KMS-11 (cell line): Measurements from ENCODE around the gene TENM3.

ENCODE experiments used
- H2AFZ ChIP-seq: fragments of 200-600 bp; sonication (generic); 2 replicates; pipeline ENCODE4 v1.6.1; 2016; ENCODE audit warnings: antibody characterized with exemption, mixed run types, low read depth
- H3K27ac ChIP-seq: fragments of 200-600 bp; sonication (generic); 2 replicates; pipeline ENCODE4 v1.6.1; 2016; ENCODE audit warnings: mild to moderate bottlenecking, mixed run types
- H3K27me3 ChIP-seq: fragments of 200-600 bp; sonication (generic); 2 replicates; pipeline ENCODE4 v1.6.1; 2017; ENCODE audit warnings: mild to moderate bottlenecking, low read depth, mixed run types, moderate library complexity; ENCODE audit not compliant: insufficient read depth
- H3K36me3 ChIP-seq: fragments of 200-600 bp; sonication (generic); 2 replicates; pipeline ENCODE4 v1.6.1; 2017; ENCODE audit warnings: mild to moderate bottlenecking, mixed run types; ENCODE audit not compliant: insufficient read depth
- H3K4me1 ChIP-seq: fragments of 200-600 bp; sonication (generic); 2 replicates; pipeline ENCODE4 v1.6.1; 2016; ENCODE audit warnings: mild to moderate bottlenecking, low read depth, mixed run types; ENCODE audit not compliant: poor library complexity, severe bottlenecking
- H3K4me2 ChIP-seq: fragments of 200-600 bp; sonication (generic); 2 replicates; pipeline ENCODE4 v1.7.0; 2016; ENCODE audit warnings: mild to moderate bottlenecking, mixed run types
- H3K4me3 ChIP-seq: fragments of 200-600 bp; sonication (generic); IDR thresholded peaks from 2 replicates; pipeline ENCODE4 v1.6.1; 2017; ENCODE audit warnings: low read depth, low read length, mixed read lengths; ENCODE audit not compliant: insufficient read depth
- H3K79me2 ChIP-seq: fragments of 200-600 bp; sonication (generic); 2 replicates; pipeline ENCODE4 v1.6.1; 2016; ENCODE audit warnings: low read depth, mixed run types; ENCODE audit not compliant: insufficient read depth
- H3K9ac ChIP-seq: fragments of 200-600 bp; sonication (generic); 2 replicates; pipeline ENCODE4 v1.6.1; 2016; ENCODE audit warnings: mild to moderate bottlenecking, mixed run types
- H4K20me1 ChIP-seq: fragments of 200-600 bp; sonication (generic); 2 replicates; pipeline ENCODE4 v1.6.1; 2016; ENCODE audit warnings: mild to moderate bottlenecking, mixed run types; ENCODE audit not compliant: insufficient read depth
- CTCF ChIP-seq: fragments of 200-600 bp; sonication (generic); conservative IDR thresholded peaks from 2 replicates; pipeline ENCODE4 v1.6.1; 2017; ENCODE audit warnings: low read depth, mild to moderate bottlenecking, antibody characterized with exemption, low read length, moderate library complexity, mixed read lengths

Gene TENM3

GRCh38 chr4:182699201-182699600 is 456.0 kb downstream of the TENM3 start:
- Histone ChIP-seq H3K4me3 (no peak overlapping the region), H3K79me2 (no peaks in the 10 kb centered on the region), H3K36me3 (no peaks in the 10 kb centered on the region), H3K27ac (no peak overlapping the region), H3K4me2 (no peak overlapping the region), H3K9ac (no peak overlapping the region), H3K4me1 (no peaks in the 10 kb centered on the region), H3K27me3 (no peaks in the 10 kb centered on the region), H2AFZ (no peak overlapping the region), H4K20me1 (no peaks in the 10 kb centered on the region)
- TF ChIP-seq CTCF = no peak

- no peaks in the 10 kb centered on the region for H3K27me3 ChIP-seq
- no peaks in the 10 kb centered on the region for H3K79me2 ChIP-seq
- H3K4me2 ChIP-seq = no peak overlapping the region
- no peak overlapping the region for H3K27ac ChIP-seq
- H3K4me1 ChIP-seq = no peaks in the 10 kb centered on the region
- H4K20me1 ChIP-seq = no peaks in the 10 kb centered on the region
- H3K4me3 ChIP-seq = no peak overlapping the region
- no peak for TF ChIP-seq CTCF
- H2AFZ ChIP-seq = no peak overlapping the region
- H3K36me3 ChIP-seq = no peaks in the 10 kb centered on the region
- no peak overlapping the region for H3K9ac ChIP-seq
Measured at GRCh38 chr4:182699795-182700194, 456.6 kb downstream of the TENM3 start.

GRCh38 chr4:182700362-182701160 is 457.4 kb downstream of the TENM3 start:
- Histone ChIP-seq H3K27me3 (no peaks in the 10 kb centered on the region), H3K4me3 (no peak overlapping the region), H3K27ac (no peak overlapping the region), H3K4me2 (no peak overlapping the region), H2AFZ (no peak overlapping the region), H4K20me1 (no peaks in the 10 kb centered on the region), H3K79me2 (no peaks in the 10 kb centered on the region), H3K9ac (no peak overlapping the region), H3K36me3 (no peaks in the 10 kb centered on the region), H3K4me1 (no peaks in the 10 kb centered on the region)
- TF ChIP-seq CTCF = no peak

GRCh38 chr4:182704077-182704476 is 460.9 kb downstream of the TENM3 start:
- H3K4me3 ChIP-seq = no peak overlapping the region
- H3K9ac ChIP-seq = no peak overlapping the region
- no peak overlapping the region for H3K27ac ChIP-seq
- no peaks in the 10 kb centered on the region for H3K79me2 ChIP-seq
- TF ChIP-seq CTCF = no peak
- H4K20me1 ChIP-seq = no peaks in the 10 kb centered on the region
- no peaks in the 10 kb centered on the region for H3K36me3 ChIP-seq
- no peak overlapping the region for H2AFZ ChIP-seq
- H3K27me3 ChIP-seq = no peaks in the 10 kb centered on the region
- no peak overlapping the region for H3K4me2 ChIP-seq
- H3K4me1 ChIP-seq = no peaks in the 10 kb centered on the region
